NCI-H748 (cell line): ENCODE results near the gene NSUN2.

Experiments used
- DNase-seq: peaks from one replicate; lab custom pipeline; 2025; ENCODE audit not compliant: unreplicated experiment; lab: John Stamatoyannopoulos, UW

The NSUN2 gene

DNA sequence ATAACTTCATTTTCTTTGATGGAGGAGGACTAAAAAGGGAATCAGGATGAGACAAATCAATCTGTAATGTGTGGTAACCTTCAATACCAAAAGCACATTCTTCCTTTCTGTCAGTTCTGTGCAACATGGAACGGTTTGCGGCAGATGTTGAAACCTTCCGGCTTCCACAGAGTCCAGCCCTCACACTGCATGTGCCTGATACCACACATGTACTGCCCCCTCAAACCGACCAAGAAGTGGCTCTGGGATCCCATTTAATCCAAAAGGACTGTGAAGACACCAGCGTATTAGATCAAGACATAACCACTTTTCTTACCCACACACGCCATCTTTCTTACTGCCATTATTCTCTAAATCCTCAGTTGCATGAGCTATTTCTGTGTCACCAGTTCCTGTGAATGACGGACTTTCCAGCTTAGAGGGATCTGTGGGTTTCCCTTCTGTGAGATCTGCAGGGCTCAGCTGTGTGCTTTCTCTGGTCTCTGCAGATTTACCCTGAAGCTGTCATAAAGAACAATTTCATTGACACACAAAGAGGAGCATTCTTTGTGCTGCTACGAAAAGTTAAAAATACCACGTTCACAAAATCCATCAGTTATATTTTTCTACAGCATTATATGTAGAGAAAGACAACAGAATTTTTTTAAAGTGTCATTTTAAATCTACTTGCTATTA lies 25.8 kb downstream of the NSUN2 start:
- DNase-seq = no peak

GRCh38 chr5:6604946-6605345 lies 27.9 kb downstream of the NSUN2 start:
- DNase-seq = no peak

- DNase-seq = no peak
These were observed 28.5 kb downstream of the NSUN2 start for GRCh38 chr5:6604341-6604740.

DNA sequence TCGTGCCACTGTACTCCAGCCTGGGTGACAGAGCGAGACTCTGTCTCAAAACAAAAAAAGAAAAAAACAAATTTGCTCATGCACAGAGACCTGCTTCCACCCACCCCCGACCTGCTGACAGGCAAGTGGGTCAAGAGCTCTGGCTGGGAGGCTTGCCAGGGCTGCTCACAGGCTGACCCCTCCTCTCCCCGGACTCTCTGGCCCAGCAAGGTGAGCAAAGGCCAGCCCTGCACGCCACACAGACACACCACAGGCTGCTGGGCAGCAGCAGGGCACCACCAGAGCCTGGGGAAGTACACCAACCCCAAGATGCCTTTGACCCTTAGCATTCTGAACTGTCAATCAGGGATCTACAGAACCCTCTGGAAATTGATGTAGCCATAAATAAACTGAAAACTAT lies 29.2 kb downstream of the NSUN2 start:
- DNase-seq = no peak

- DNase-seq = no peak
These were observed 30.4 kb downstream of the NSUN2 start for GRCh38 chr5:6602441-6602840.

- no peak for DNase-seq
These were observed 31.0 kb downstream of the NSUN2 start for GRCh38 chr5:6601816-6602215.

DNA sequence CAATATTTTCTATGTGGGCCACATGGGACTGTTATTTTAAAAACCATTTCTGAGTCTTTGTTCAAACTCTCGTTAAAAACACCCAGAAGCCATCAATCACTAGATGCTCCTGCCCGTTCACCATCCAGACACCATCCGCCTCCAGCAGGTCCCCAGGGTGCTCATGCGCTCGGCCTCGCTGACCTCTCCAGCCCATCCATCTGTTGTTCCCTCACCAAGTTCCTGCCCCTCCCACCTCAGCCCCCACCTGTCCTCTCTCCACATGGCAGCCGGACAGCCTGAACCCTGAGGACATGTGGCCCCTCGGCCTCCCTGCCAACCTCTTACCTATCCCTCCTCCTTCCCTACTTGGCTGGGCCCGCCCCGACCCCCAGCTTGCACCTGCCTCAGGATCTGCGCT lies 31.6 kb downstream of the NSUN2 start:
- DNase-seq = no peak

- DNase-seq = no peak
These were observed 33.1 kb downstream of the NSUN2 start for GRCh38 chr5:6599739-6600138.

DNA sequence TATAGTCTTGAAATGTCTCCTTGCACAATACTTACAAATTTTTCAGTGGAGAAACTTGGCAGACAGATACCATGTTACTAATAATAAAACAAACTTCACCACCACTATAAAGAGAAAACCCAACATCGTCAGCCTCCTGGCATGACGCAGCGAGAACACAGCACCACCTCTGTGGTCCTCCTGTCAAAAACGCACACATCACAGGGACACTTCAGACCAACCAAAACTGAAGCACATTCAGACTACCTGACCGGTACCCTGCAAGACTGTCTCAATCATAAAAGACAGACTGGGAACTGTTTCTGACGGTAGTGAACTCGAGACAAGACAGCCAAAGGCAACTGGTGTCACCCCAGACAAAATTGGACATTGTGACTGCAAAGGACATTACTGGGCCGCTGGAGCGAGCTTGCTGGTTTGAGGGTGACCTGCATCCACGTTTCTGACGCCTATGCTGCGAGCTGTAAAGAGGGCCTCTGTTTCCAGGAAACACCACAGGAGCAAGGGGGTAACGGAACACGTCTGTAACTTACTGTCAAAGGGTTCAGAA lies 34.4 kb downstream of the NSUN2 start:
- no peak for DNase-seq

DNA sequence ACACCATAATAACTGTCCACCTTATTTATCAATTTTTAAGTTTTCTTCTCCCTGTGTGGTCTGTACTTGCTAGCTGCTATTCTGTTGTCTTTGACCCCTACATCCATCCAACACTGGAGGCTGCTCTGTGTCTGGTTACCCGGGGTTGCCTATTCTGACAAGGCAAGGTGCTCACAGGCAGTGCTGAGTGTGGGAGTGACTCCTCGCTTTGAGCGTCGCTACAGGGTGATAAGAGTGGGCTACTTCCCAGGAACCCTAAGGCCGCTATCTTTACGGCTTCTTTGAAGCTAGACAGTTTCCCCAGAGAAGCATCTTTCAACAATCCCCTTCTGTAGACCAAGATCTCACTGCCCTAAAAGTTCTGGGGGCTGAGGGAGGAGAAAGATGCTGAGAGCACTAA lies 35.3 kb downstream of the NSUN2 start:
- no peak for DNase-seq

DNA sequence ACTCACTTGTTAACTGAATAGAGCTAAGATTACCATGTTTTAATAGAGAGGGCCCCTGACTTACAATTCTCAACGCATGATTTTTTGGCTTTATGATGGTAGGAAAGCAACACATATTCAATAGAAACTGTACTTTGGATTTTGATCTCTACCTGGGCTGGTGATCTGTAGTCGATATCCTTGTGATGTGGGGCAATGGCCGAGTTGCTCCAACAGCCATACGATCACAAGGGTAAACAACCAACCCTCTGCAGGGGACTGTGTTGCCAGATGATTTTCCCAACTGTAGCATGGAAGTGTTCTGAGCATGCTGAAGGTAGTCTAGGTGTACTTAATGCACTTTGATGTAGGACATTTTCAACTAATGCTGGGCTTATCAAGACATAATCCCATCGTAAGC lies 36.5 kb downstream of the NSUN2 start:
- DNase-seq = no peak

DNA sequence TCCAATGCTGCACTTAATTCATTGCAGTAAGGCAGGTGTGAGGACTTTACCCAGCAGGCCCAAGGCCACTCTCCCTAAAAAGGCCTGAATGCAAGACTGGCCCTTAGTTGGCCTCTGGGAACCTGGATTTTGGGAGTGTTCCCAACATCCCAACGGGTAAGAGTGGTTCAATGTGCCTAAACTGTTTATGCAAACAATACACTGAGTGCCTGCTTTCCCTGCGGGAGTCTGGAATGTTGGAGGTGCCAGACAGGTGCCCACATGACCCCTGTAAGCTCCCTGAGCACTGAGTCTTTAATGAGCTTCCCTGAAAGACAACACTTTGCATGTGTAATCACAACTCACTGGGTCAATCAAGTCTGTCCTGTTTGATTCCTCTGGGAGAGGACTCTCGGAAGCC lies 37.4 kb downstream of the NSUN2 start:
- no peak for DNase-seq

DNA sequence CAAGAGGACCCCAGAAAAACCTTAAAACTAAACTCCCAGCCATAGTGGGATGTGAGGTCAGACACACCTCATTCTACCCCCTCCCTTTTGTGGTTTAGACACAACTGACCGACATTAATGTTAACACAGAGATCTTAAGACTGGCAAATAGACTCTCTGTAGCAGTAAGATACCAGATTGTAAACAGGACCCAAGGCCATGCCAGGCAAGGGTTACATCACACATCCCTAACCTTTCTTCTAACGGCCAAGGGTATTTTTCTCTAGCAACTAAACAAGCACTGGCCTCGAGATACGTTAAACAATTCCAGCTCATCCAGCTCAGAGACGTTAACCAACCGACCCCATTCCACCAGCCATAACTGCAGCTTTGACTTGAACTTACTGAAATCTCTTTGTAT lies 38.8 kb downstream of the NSUN2 start:
- no peak for DNase-seq

DNA sequence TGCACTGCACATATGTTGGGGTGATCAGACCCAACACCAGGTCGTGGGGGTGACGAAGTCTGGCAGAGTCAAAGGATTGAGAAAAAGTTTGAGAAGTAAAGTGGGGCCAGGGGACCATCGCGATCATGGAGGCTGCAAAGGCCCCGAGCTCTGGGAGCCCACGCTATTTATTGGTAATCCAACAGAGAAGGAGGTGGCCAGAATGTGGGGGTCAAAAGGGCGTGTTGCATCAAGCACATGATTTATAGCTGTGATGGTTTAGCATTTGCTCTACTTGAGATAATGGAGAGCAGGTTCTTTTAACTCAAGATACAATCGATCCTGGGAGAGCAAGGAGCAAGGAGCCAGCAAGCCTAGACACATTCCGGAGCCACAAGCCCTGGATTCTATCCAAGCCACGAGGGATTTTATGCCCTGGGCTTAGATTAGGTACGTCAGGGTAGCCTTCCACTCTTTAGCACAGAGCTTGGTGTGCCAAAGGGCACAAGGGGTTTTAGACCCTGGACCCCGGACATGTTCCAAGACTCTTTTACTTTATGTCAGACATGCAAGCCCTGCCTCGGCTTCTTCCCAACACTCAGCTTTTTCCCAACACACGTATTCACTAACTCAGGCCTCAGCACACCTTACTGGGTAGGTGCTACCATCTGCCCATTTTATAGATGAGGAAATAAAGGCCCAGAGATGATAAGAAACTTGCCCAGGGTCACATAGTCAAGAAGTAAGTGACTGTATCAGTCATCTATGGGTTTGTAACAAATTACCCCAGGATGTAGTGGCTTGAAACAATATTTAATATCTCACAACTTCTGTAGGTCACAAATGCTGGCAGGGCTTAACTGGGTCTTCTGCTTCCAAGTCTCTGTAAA lies 39.5 kb downstream of the NSUN2 start:
- no peak for DNase-seq

GRCh38 chr5:6592601-6593000 lies 40.2 kb downstream of the NSUN2 start:
- no peak for DNase-seq

GRCh38 chr5:6591671-6592288 lies 41.1 kb downstream of the NSUN2 start:
- DNase-seq = no peak

GRCh38 chr5:6590581-6590980 lies 42.3 kb downstream of the NSUN2 start:
- DNase-seq = peak; percentile 90

DNA sequence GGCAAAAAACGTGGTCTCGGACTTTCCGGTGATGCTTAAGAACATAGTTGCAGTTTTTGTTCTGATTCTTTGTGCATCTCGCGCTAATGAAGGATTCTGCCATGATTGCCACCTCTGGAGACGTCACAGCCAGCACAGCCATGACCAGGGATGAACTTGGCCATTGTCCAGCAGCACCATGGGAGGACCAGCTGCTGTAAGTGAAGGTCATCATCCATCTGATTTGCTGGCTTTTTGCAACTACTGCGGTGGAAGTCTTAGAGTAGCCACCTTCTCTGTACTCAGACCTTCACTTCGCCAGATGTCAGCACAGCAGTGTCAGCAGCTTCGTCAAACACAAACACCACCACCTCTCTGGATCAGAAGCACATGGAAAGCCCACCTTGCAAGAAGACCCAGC lies 45.7 kb downstream of the NSUN2 start:
- peak; percentile 33 for DNase-seq

GRCh38 chr5:6586647-6587042 lies 46.2 kb downstream of the NSUN2 start:
- no peak for DNase-seq

DNA sequence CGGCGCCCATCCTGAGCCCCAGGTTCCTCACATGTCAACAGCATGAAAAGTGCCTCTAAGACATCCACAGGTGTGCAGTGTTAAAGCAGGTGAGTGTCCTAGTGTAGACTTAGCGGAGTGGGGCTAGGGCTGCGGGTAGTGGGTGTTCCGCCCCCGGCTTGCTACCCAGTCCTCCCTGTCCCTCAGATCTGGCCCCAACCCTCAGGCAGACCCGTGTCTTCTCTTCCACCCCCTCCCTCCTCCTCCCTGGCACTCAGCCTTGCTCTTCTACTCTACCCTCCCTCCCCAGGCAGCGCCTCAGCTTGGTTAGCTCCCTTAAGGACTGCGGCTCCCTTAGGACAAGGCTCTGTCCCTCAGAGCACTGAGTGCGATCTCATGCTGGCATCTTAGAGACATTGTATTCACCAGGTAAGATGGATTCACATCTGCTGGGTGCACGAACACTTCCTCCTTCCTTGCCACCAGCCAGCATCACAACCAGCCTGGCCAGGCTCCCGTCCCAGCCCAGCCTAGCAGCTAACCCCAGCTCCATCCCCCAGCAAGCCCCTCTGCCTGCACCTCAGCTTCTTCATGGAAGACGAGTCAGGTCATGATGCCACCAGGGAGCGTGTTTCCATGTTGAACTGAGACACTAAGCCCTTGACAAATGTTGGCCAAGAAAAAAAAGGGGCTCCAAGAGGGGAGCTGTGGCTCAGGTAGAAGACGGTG lies 46.8 kb downstream of the NSUN2 start:
- no peak for DNase-seq

DNA sequence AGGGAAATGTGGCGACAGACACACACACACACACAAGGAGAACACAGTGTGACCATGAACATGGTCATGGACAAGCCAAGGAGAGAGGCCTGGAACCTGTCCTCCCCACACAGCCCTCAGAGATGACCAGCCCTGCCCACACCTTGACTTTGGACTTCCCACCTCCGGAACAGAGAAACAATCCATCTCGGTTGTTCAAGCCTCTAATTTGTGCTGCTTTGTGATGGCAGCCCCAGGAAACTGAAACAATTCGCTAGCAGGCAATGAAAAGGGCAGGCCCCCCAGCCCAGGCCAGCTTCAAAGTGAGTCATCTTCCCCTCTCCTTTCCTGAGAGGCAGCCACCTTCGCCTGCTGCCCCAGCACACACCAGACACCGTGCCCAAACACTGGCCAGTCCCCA lies 47.7 kb downstream of the NSUN2 start:
- no peak for DNase-seq
